NCI-H526 (cell line): ENCODE data around the gene FBXO9.
A peak's percentile ranks its signal among the peaks of the same experiment; 100 is the strongest.
"Not testable (repeated sequence)": the region's sequence is repeated elsewhere in the genome, so short reads cannot be mapped to it uniquely, and the experiment has no call there.

ENCODE experiments used
- DNase-seq, 2 experiments: peaks; one replicate each; lab custom pipeline; 2025; lab: John Stamatoyannopoulos, UW

FBXO9 gene

GRCh38 chr6:53048431-53049195, 16.6 kb upstream of the FBXO9 start:
- no peak for DNase-seq

GRCh38 chr6:53049415-53049814, 15.8 kb upstream of the FBXO9 start:
- DNase-seq, result no peak

GRCh38 chr6:53052152-53052551, 13.1 kb upstream of the FBXO9 start:
- not testable (repeated sequence) for DNase-seq

- DNase-seq, result no peak
These were observed 10.7 kb upstream of the FBXO9 start for GRCh38 chr6:53054532-53054931.

GRCh38 chr6:53055873-53056272, 9.3 kb upstream of the FBXO9 start:
- no peak for DNase-seq

GRCh38 chr6:53056273-53056672, 8.9 kb upstream of the FBXO9 start:
- DNase-seq, result peak in 1 of 2 experiments; percentile 20

- no peak for DNase-seq
These were observed 6.6 kb upstream of the FBXO9 start for GRCh38 chr6:53058388-53059195.

- DNase-seq, result no peak
These were observed 5.3 kb upstream of the FBXO9 start for GRCh38 chr6:53059648-53060589.

GRCh38 chr6:53062169-53062539, 3.0 kb upstream of the FBXO9 start:
- no peak for DNase-seq

- not testable (repeated sequence) for DNase-seq
These were observed 949 bp upstream of the FBXO9 start for GRCh38 chr6:53064255-53064654.

- peak; percentile 93 to 98 for DNase-seq
These were observed 408 bp upstream of the FBXO9 start for GRCh38 chr6:53064726-53065265.

GRCh38 chr6:53066077-53066417, 843 bp downstream of the FBXO9 start:
- DNase-seq, result peak in 1 of 2 experiments; percentile 75

GRCh38 chr6:53066874-53067706, 1.9 kb downstream of the FBXO9 start:
- DNase-seq, result no peak

GRCh38 chr6:53067849-53068361, 2.7 kb downstream of the FBXO9 start:
- no peak for DNase-seq

- DNase-seq, result no peak
These were observed 4.2 kb downstream of the FBXO9 start for GRCh38 chr6:53069427-53069826.

GRCh38 chr6:53070806-53071205, 5.6 kb downstream of the FBXO9 start:
- DNase-seq, result no peak

- DNase-seq, result no peak
These were observed 9.1 kb downstream of the FBXO9 start for GRCh38 chr6:53074347-53074746.

- DNase-seq, result no peak
These were observed 15.6 kb downstream of the FBXO9 start for GRCh38 chr6:53080813-53081212.

GRCh38 chr6:53086302-53086701, 21.1 kb downstream of the FBXO9 start:
- DNase-seq, result no peak

GRCh38 chr6:53089948-53090347, 24.7 kb downstream of the FBXO9 start:
- no peak for DNase-seq

GRCh38 chr6:53090576-53090975, 25.4 kb downstream of the FBXO9 start:
- DNase-seq, result no peak
